Retinal pigment epithelial cell (primary cell): ENCODE results near the gene EPHB2.

Experiments
- DNase-seq: peaks from one replicate; pipeline ENCODE4 v3.0.0-alpha.2; 2010; ENCODE audit warnings: low read depth
- H3K4me3 ChIP-seq: 2 replicates; pipeline ENCODE4 v1.5.1; 2011; ENCODE audit warnings: mild to moderate bottlenecking, low read length, control low read depth, moderate library complexity
- TF ChIP-seq, protein P1 (sequence below): conservative IDR thresholded peaks from 2 replicates; pipeline ENCODE4 v1.5.1; 2011; ENCODE audit warnings: low read depth, low read length, control low read depth, inconsistent platforms

EPHB2 gene

DNA sequence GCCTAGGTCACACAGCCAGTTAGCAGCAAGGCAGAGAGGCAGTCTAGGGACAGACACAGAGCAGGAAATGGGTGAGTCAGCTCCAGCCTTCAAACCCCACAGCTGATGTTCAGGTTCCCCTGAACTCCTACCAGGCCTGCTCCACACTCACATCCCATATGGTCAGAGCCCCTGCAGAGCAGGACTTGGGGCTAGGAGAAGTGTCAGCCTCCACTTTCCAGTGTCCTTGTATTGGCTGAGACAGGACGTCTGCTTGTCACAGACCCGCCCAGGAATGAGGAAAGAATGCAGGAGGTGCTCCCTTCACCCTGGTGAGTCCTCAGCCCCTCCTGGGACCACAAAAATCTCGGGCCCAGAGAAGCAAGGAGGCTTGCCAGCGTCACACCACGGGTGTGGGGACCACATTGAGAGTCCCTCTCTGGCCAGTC lies 169.5 kb downstream of the EPHB2 start:
- no peak overlapping the region for H3K4me3 ChIP-seq
- TF ChIP-seq, protein P1, sequence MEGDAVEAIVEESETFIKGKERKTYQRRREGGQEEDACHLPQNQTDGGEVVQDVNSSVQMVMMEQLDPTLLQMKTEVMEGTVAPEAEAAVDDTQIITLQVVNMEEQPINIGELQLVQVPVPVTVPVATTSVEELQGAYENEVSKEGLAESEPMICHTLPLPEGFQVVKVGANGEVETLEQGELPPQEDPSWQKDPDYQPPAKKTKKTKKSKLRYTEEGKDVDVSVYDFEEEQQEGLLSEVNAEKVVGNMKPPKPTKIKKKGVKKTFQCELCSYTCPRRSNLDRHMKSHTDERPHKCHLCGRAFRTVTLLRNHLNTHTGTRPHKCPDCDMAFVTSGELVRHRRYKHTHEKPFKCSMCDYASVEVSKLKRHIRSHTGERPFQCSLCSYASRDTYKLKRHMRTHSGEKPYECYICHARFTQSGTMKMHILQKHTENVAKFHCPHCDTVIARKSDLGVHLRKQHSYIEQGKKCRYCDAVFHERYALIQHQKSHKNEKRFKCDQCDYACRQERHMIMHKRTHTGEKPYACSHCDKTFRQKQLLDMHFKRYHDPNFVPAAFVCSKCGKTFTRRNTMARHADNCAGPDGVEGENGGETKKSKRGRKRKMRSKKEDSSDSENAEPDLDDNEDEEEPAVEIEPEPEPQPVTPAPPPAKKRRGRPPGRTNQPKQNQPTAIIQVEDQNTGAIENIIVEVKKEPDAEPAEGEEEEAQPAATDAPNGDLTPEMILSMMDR, result no peak
- DNase-seq, result no peak

DNA sequence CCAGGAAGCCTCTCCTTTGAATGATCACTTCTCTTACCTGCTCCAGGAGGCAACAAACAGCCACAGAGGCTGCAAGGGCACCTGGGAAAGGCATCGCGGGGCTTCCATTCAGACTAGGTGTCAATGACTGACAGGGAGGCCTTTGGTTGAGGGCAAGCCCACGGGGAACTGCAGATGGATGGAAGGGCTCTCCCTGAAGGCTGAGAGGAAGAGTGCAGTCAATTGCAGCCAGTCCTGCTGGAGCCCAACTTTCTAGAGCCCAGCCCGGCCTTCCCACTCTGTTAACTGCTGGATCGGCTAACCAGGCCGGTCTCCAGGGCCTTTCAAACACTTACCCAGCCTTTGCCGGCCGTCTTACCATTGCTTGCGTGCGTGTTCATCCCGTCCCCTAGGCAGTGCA lies 172.8 kb downstream of the EPHB2 start:
- TF ChIP-seq, protein P1, result no peak
- DNase-seq, result no peak
- no peak overlapping the region for H3K4me3 ChIP-seq

DNA sequence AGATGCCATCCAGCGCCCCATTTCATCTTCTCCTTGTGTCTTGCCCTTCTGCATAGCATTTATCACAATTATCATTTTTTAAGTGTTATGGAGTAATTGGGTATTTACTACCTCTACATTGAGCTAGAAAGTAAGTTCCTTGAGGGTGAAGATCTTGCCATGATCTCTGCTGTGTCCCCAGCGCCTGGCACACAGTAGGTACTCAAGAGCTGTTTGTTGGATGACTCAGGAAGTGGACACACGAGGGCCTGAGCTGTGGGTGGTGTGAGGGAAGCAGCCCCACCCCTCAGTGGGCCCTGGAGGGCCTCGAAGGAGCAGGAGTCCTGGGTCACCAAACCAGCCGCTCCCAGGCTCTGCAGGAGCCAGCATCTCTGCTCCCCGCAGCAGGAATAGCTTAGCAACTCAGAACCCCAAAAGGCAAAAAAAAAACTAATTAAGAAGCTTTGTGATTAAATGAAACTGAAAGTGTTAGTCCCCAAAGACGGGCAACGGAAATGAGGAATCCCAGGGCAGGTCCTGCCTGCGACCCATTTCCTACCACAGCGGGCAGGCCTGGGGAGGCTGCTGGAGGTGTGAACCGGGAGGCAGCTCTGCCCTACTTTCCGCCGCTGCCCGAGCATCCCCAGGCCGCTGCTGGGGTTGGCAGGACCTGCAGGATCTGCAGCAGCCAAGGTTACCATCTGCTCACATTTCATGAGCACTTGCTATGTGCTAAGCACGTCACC lies 174.3 kb downstream of the EPHB2 start:
- no peak overlapping the region for H3K4me3 ChIP-seq
- DNase-seq, result no peak
- TF ChIP-seq, protein P1, result no peak

DNA sequence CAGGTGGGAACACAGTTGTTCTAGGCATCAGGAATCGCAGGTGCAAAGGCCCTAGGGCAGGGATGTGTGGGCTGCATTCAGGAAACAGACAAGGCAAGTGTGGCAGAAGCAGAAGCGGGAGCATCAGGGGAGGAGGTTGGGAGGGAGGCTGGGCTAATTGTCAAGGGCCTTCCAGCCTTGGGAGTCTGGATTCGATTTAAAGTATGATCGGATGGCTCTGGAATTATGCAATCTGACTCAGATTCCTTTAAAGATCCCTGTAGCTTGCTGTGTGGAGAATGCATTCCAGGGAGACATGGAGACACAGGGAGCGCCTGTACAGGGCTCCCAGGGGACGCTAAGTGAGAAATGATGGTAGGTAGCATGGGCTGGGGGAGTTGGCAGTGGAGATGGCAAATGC lies 175.6 kb downstream of the EPHB2 start:
- no peak overlapping the region for H3K4me3 ChIP-seq
- TF ChIP-seq, protein P1, result no peak
- DNase-seq, result no peak

DNA sequence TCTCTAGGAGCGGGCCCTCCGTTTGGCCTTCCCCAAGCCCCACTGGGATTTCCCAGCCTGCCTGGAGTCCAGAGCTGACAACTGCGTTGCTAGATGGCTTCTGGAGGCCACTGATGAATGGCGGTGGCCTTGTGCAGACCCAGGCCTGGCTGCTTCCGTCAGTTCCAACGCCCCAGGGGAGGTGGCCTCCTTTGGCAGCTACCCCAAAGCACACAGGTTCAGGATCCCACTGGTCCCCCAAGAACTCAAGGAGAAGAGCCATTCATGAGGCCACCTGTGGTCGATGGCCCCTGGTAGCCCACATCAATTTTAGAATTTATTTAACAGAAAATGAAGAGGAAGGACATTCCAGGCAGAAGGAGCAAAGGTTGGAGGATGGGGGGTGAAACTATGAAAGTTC lies 176.9 kb downstream of the EPHB2 start:
- no peak for DNase-seq
- H3K4me3 ChIP-seq, result no peak overlapping the region
- TF ChIP-seq, protein P1, result no peak

DNA sequence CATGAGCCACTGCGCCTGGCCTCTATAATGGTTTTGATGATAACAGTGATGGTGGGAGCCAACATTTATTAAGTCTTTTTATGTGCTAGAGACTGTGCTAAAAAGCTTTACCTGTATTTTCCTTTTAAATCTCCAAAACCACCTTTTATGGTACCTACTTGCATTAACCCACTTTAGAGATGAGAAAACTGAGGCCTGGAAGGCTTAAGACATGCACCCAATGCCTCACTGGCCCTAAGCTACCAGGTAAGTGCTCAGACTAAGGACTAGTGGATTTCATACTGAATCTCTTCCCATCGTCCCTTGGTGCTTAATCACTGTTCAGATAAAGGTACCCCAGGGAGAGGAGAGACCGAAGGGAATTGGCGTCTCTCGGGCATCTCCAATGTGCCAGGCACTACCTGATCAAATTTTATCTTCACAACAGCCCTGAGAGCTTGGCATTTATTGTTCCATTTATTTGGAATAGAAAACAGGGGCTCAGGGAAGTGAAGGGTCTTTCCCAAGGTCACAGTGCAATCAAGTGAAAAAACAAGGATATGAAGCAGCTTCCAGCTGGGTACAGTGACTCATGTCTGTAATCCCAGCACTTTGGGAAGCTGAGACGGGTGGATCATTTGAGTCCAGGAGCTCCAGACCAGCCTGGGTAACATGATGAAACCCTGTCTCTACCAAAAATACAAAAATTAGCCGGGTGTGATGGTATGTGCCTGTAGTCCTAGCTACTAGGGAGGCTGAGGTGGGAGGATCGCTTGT lies 177.9 kb downstream of the EPHB2 start:
- TF ChIP-seq, protein P1, result no peak
- DNase-seq, result no peak
- H3K4me3 ChIP-seq, result no peak overlapping the region
